ENCODE data around the gene TSGA10. TPM values are rescaled to one million over a fixed set of nuclear protein-coding genes. Genes with fewer than 3 reads are reported as not detected.
"Not testable (repeated sequence)": the region's sequence is repeated elsewhere in the genome, so short reads cannot be mapped to it uniquely, and the experiment has no call there.

TSGA10 gene
- total RNA-seq, 3 donors from 2014 or later, result 2.8 to 5.5 (median 3.4) TPM

DNA sequence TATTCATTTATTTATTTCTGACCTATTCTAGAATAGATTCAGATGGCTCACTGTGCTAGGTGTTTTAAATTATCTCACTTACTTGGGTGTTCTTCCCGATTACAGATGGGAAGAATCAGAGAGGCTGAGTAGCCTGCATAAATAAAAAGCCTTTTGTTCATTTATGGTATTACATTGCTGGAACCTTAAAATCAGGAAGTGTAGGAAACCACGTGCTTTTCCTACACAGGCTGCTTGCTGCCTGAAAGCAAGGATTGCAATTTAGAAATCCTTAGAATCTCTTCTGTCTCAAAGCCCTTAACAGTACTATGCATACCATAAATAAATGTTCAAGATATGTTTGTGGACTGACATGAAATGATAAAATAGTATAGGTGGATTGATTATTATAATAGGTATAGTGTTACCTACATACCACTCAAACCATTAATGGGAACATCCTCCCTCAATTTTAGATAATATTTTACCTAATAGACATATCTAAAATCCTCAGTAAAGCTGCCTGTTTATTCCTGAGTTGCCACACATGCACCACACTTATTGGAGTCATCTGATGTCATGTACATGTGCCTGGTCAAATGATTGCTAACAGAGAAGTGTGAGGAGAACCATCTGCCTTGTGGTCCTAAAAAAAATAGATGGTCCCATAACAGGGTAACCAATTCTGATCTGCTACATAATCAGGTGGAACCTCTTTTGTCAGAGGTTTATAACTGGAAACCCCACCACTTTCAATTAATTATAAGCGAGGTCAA is 86.7 kb downstream of the TSGA10 start:
- Mint-ChIP-seq H3K4me3 (no peak overlapping the region), H3K4me1 (ENCODE audit: low read depth) (no peaks in the 10 kb centered on the region), H3K27me3 (ENCODE audit: low read depth) (no peaks in the 10 kb centered on the region), H3K9me3 (no peaks in the 10 kb centered on the region), H3K36me3 (ENCODE audit: insufficient read depth) (no peaks in the 10 kb centered on the region)
- DNase-seq (no peak), ATAC-seq (no peak)

DNA sequence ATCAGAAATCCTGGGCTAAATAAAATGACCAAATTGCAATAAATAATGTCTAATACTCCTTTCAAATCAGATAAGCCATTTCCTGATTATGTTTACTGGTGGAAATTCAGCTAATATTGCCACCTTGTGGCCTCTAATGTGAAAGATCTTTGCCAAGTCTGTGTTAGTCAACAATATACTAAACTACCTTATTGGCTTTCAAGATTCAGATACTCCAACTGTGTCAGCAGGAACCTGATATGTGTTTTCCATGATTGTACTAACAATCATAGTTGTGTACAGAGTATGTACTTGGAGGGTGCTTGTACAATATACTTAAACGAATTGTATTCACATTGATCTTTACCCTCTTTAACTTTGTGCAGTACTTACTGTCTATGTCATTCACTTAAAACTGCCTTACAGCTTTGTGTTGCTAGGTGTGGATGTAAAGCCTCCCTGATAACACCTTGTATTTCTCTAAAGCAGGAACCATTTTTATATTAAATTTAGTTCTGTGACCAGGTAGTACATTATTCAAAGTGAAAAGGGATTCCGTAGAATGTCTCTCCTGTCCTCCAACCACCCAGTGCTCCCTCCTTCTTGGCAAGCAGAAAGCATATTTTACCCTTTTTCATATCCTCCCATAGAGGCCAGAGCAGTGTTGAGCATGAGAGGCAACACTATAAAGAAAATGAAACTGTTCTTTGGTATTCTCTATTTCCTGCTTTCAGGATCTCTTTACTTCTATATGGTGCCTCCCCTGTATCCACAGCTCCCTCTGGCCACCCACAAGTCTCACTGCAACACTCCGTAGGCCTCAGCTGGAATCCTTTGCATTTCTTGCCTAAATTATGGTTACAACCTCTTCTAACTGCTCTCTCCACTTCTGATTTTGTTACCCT is 88.4 kb downstream of the TSGA10 start:
- H3K9me3 Mint-ChIP-seq, result no peaks in the 10 kb centered on the region
- H3K27me3 Mint-ChIP-seq (ENCODE audit: low read depth), result no peaks in the 10 kb centered on the region
- ATAC-seq (peak; percentile 85 to 91), DNase-seq (no peak)
- no peak overlapping the region for H3K4me3 Mint-ChIP-seq
- H3K36me3 Mint-ChIP-seq (ENCODE audit: insufficient read depth), result no peaks in the 10 kb centered on the region
- H3K4me1 Mint-ChIP-seq (ENCODE audit: low read depth), result no peaks in the 10 kb centered on the region

DNA sequence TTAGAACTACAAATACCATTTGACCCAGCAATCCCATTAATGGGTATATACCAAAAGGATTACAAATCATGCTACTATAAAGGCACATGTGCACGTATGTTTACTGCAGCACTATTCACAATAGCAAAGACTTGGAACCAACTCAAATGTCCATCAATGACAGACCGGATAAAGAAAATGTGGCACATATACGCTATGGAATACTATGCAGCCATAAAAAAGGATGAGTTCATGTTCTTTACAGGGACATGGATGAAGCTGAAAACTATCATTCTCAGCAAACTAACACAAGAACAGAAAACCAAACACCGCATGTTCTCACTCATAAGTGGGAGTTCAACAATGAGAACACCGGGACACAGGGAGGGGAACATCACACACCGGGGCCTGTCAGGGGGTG is 105.6 kb downstream of the TSGA10 start:
- H3K27me3 Mint-ChIP-seq (ENCODE audit: low read depth); H3K4me3 Mint-ChIP-seq; H3K4me1 Mint-ChIP-seq (ENCODE audit: low read depth); DNase-seq; ATAC-seq: not testable (repeated sequence)
- Mint-ChIP-seq H3K9me3 (peaks cover 20% of the 10 kb centered on the region), H3K36me3 (ENCODE audit: insufficient read depth) (peaks cover 19% of the 10 kb centered on the region)

DNA sequence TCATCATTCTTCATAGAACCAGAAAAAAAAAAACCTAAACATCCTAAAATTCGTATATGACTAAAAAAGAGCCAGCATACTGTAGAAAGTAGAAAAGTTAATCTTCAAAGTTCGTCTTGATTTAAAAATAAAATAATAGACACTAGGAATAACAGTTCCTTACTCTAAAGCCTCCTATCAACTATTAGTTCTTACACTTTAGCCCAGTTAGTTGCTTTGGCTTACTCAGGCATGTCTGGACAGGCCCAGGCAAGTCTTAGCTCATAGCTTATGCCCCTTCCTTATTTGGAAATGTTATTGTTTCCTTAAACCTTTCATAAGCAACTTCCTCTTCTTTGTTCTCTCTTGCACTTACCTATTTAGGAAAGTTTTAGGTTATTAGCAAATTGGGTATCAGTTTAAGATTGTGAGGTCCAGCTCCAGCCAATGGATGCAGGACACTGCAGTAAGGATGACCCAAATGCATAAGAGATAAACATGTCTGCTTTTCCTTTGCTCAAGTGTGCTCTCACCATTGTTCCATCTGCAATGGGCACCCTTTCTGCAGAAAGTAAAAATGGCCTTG is 113.9 kb downstream of the TSGA10 start:
- not testable (repeated sequence) for ATAC-seq; DNase-seq; H3K27me3 Mint-ChIP-seq (ENCODE audit: low read depth); H3K4me3 Mint-ChIP-seq; H3K4me1 Mint-ChIP-seq (ENCODE audit: low read depth)
- H3K9me3 Mint-ChIP-seq, result peaks cover 25% of the 10 kb centered on the region
- H3K36me3 Mint-ChIP-seq (ENCODE audit: insufficient read depth), result peaks cover 15% of the 10 kb centered on the region

DNA sequence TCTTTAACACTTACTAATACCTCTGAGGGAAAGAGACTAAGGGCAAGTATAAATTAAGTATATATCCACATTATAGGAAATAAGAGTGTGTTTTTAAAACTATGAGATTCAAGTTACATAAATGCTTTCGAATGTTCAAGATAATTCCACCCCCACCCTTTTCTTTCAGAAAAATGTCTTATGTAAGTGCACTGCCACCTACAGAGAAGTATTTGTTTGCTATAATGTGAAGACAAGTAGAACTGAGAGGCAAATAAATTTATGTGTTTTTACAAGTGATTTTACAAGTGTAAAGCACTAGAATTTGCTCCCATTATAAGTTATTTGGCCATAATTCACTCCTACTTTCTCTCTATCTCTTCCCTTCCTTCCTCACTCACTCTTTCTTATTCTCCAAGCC is 118.8 kb downstream of the TSGA10 start:
- DNase-seq (no peak), ATAC-seq (no peak)
- Mint-ChIP-seq H3K9me3 (peaks cover 7% of the 10 kb centered on the region), H3K4me3 (no peak overlapping the region), H3K4me1 (ENCODE audit: low read depth) (peaks cover 10% of the 10 kb centered on the region), H3K36me3 (ENCODE audit: insufficient read depth) (peaks cover 6% of the 10 kb centered on the region), H3K27me3 (ENCODE audit: low read depth) (no peaks in the 10 kb centered on the region)

DNA sequence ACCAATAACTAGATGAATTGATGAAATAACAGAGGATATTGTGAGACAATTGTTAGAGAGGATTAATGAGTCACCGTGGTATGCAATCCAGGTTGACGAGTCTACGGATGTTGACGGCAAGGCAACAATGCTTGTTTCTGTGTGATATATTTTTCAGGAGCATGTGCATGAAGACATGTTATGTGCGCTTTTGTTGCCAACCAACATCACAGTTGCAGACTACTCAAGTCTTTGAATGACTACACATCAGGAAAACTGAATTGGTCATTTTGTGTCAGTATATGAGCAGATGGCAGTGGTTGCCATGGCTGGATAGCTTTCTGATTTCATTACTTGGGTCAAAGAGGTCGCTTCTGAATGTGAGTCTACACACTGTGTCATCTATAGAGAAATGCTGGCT is 122.0 kb downstream of the TSGA10 start:
- DNase-seq, result no peak
- Mint-ChIP-seq H3K9me3 (no peaks in the 10 kb centered on the region), H3K36me3 (ENCODE audit: insufficient read depth) (peaks cover 6% of the 10 kb centered on the region), H3K27me3 (ENCODE audit: low read depth) (no peaks in the 10 kb centered on the region), H3K4me1 (ENCODE audit: low read depth) (no peaks in the 10 kb centered on the region), H3K4me3 (no peak overlapping the region)
- no peak for ATAC-seq

DNA sequence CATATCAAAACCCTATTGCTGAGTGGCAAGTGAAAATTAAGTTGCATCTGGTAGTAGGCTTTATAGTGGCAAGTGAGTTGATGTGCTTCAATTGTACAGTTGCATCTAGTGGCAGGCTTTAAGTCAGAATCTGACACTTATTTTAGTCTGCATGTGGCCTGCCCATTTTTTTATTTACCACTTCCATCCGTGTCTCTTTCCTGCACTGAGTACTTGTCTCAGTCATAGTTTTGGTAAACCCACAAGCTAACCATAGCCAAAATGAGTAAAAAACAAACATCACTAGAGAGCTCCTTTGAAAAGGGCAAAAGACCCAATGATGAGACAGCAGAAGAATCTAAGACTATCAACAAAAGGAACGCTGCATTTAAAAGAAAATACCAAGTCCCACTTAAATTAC is 122.7 kb downstream of the TSGA10 start:
- H3K36me3 Mint-ChIP-seq (ENCODE audit: insufficient read depth), result peaks cover 9% of the 10 kb centered on the region
- peaks cover 2% of the 10 kb centered on the region for H3K27me3 Mint-ChIP-seq (ENCODE audit: low read depth)
- no peak for DNase-seq
- ATAC-seq, result no peak
- H3K4me3 Mint-ChIP-seq, result no peak overlapping the region
- no peaks in the 10 kb centered on the region for H3K4me1 Mint-ChIP-seq (ENCODE audit: low read depth)
- no peaks in the 10 kb centered on the region for H3K9me3 Mint-ChIP-seq

DNA sequence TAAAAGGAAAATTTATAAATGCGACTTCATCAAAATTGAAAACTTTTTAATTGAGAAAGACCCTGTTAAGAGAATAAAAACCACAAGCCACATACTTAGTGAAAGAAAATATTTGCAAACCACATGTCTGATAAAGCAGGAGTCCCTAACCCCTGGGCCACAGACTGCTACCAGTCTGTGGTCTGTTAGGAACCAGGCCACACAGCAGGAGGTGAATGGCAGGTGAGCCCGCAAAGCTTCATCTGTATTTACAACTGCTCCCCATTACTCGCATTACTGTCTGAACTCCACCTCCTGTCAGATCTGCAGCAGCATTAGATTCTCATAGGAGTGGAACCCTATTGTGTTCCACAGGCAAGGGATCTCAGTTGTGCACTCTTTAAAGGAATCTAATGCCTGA is 123.3 kb downstream of the TSGA10 start:
- H3K9me3 Mint-ChIP-seq, result no peaks in the 10 kb centered on the region
- DNase-seq, result no peak
- H3K4me3 Mint-ChIP-seq, result no peak overlapping the region
- peaks cover 10% of the 10 kb centered on the region for H3K36me3 Mint-ChIP-seq (ENCODE audit: insufficient read depth)
- peaks cover 2% of the 10 kb centered on the region for H3K27me3 Mint-ChIP-seq (ENCODE audit: low read depth)
- ATAC-seq, result no peak
- H3K4me1 Mint-ChIP-seq (ENCODE audit: low read depth), result no peaks in the 10 kb centered on the region

DNA sequence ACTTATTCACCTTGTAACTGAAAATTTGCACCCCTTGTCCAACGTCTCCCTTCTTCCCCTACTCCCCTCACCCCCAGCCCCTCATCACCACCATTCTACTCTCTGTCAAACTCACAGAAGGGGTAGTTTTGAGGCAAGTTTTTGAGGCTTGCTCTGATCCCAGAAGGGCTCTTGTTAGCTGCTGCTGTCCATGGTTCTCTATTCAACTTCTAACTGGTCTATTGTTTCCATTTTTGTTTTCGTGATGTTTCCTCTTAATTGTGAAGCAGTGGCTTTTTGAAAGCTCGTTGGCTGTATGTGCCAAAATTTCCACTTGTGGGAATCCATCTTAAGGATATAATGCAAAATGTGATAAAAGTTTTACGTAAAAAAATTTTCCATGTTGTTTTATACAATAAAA is 126.2 kb downstream of the TSGA10 start:
- Mint-ChIP-seq H3K4me1 (ENCODE audit: low read depth) (no peaks in the 10 kb centered on the region), H3K27me3 (ENCODE audit: low read depth) (peaks cover 2% of the 10 kb centered on the region), H3K4me3 (no peak overlapping the region), H3K9me3 (peaks cover 9% of the 10 kb centered on the region), H3K36me3 (ENCODE audit: insufficient read depth) (peaks cover 10% of the 10 kb centered on the region)
- ATAC-seq (no peak), DNase-seq (no peak)

DNA sequence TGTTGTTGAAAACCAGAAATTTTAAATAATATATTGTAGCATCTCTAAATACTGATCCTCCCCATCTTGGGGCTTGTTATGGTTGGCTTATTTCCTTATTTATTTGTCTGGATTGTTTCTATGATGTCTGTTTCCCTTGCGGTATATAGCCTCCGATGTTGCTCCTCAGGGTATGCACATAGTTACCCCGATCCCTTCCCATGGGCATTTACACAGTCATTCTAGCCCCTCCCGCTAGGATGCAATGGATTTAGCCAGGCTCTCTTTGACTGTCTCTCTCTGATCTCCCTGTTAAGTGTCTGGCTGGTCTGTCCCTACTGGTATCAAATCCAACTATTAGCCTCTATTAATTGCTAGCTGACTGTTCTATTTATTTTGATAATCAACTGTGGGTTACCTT is 126.9 kb downstream of the TSGA10 start:
- peaks cover 9% of the 10 kb centered on the region for H3K9me3 Mint-ChIP-seq
- DNase-seq (no peak), ATAC-seq (no peak)
- peaks cover 2% of the 10 kb centered on the region for H3K27me3 Mint-ChIP-seq (ENCODE audit: low read depth)
- H3K4me3 Mint-ChIP-seq, result no peak overlapping the region
- H3K4me1 Mint-ChIP-seq (ENCODE audit: low read depth), result no peaks in the 10 kb centered on the region
- peaks cover 6% of the 10 kb centered on the region for H3K36me3 Mint-ChIP-seq (ENCODE audit: insufficient read depth)

DNA sequence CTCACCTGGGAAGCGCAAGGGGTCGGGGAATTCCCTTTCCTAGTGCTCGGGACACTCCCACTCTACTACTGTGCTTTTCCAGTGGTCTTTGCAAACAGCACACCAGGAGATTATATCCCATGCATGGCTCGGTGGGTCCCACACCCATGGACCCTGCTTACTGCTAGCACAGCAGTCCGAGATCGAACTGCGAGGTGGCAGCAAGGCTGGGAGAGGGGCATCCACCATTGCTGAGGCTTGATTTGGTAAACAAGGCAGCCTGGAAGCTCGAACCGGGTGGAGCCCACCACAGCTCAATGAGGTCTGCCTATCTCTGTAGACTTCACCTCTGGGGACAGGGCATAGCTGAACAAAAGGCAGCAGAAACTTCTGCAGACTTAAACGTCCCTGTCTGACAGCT is 154.0 kb downstream of the TSGA10 start:
- no peak for DNase-seq
- no peaks in the 10 kb centered on the region for H3K27me3 Mint-ChIP-seq (ENCODE audit: low read depth)
- no peak overlapping the region for H3K4me3 Mint-ChIP-seq
- peaks cover 17% of the 10 kb centered on the region for H3K36me3 Mint-ChIP-seq (ENCODE audit: insufficient read depth)
- H3K9me3 Mint-ChIP-seq, result peaks cover 16% of the 10 kb centered on the region
- H3K4me1 Mint-ChIP-seq (ENCODE audit: low read depth), result no peaks in the 10 kb centered on the region
- no peak for ATAC-seq

DNA sequence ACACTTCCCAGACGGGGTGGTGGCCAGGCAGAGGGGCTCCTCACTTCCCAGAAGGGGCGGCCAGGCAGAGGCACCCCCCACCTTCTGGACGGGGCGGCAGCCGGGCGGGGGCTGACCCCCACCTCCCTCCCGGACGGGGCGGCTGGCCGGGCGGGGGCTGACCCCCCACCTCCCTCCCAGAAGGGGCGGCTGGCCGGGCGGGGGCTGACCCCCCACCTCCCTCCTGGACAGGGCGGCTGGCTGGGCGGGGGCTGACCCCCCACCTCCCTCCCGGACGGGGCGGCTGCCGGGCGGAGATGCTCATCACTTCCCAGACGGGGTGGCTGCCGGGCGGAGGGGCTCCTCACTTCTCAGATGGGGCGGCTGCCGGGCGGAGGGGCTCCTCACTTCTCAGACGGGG is 166.0 kb downstream of the TSGA10 start:
- DNase-seq; H3K4me1 Mint-ChIP-seq (ENCODE audit: low read depth); ATAC-seq; H3K36me3 Mint-ChIP-seq (ENCODE audit: insufficient read depth); H3K9me3 Mint-ChIP-seq; H3K4me3 Mint-ChIP-seq; H3K27me3 Mint-ChIP-seq (ENCODE audit: low read depth): not testable (repeated sequence)

DNA sequence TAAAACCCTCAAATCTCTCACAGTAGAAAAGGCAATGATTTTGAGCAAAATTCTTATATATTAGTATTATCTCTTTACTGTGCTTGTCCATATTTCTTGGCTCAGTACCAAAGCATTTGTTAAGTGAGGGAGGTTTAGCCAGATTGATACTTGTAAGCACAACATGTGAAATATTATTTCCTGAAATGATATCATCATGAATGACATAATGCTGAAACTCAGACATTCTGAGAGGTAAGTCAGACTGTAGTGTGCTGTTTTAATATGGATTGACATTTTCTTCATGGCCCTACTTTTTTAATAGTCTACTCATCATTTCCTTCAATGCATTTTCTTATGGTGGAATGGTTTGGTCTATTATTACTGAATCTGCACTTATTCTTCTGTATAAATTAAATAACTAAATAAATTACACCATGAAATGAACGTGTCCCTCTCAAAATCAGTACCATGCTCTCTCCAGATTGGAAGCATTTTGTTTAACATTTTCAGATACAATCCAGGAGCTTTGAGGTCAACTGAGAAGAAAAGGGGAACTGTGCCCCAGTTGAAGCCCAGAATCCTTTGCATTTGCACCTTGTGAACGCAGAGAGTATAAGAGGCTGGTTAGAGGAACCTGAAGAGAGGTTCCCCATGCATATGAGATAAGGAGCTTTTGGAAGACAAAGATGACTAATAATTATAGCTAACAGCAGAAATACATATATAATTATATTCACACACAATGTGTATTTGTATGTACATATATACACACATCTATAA is 168.7 kb downstream of the TSGA10 start:
- Mint-ChIP-seq H3K4me1 (ENCODE audit: low read depth) (no peaks in the 10 kb centered on the region), H3K9me3 (no peaks in the 10 kb centered on the region), H3K36me3 (ENCODE audit: insufficient read depth) (no peaks in the 10 kb centered on the region), H3K4me3 (no peak overlapping the region), H3K27me3 (ENCODE audit: low read depth) (peaks cover 2% of the 10 kb centered on the region)
- DNase-seq (no peak), ATAC-seq (no peak)

DNA sequence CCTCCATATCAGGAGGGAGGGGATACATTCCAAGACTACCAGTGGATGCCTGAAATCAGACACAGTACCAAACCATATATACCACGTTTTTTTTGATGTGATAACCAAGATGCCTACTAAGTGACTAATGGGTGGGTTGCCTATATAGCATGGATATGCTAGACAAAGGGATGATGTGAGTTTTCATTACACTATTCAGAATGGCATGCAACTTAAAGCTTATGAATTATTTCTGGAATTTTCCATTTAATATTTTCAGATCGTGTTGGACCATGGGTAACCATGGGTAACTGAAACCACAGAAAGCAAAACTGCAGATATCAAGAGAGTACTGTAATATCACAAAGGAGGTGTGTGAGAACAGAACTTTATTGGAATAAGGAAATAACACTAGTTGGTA is 179.1 kb downstream of the TSGA10 start:
- Mint-ChIP-seq H3K9me3 (peaks cover 43% of the 10 kb centered on the region), H3K36me3 (ENCODE audit: insufficient read depth) (peaks cover 8% of the 10 kb centered on the region), H3K4me3 (no peak overlapping the region), H3K27me3 (ENCODE audit: low read depth) (peaks cover 23% of the 10 kb centered on the region), H3K4me1 (ENCODE audit: low read depth) (no peaks in the 10 kb centered on the region)
- ATAC-seq, result no peak
- no peak for DNase-seq

Measured in activated T-cell treated with anti-CD3 and anti-CD28 coated beads, Interleukin-2, amount 50 U/mL, for 4 hours (primary cell).